ENCODE measurements around the gene CLEC7A.

GRCh38 chr12:10179776-10180181 is 49.8 kb upstream of the CLEC7A start:
- TF ChIP-seq REST (IDR thresholded peaks at IDR 0.05; ENCODE audit: insufficient replicate concordance, low read depth), result no peak
- no peak for TF ChIP-seq GABPA (IDR thresholded peaks at IDR 0.05; ENCODE audit: low read depth)
